Loucy (cell line): Measurements from ENCODE around the gene PLA2G4E.

ENCODE experiments used
- H2AFZ ChIP-seq: fragments of 200-600 bp; sonication (generic); 2 replicates; pipeline ENCODE4 v1.6.0; 2016; ENCODE audit warnings: antibody characterized with exemption, mild to moderate bottlenecking, low read length, moderate library complexity
- H3F3A ChIP-seq: fragments of 200-600 bp; 2 replicates; pipeline ENCODE4 v1.6.0; 2016; ENCODE audit warnings: antibody characterized with exemption, low read depth, mild to moderate bottlenecking
- H3K27me3 ChIP-seq: fragments of 200-600 bp; sonication (generic); 2 replicates; pipeline ENCODE4 v1.6.1; 2014; ENCODE audit warnings: low read length, mild to moderate bottlenecking; ENCODE audit not compliant: insufficient read depth, poor library complexity, severe bottlenecking
- H3K36me3 ChIP-seq: fragments of 200-600 bp; sonication (generic); 2 replicates; pipeline ENCODE4 v1.6.1; 2016; ENCODE audit warnings: low read length; ENCODE audit not compliant: insufficient read depth
- H3K4me1 ChIP-seq: fragments of 200-600 bp; sonication (generic); 2 replicates; pipeline ENCODE4 v1.5.1; 2014; ENCODE audit warnings: low read length, mild to moderate bottlenecking; ENCODE audit not compliant: insufficient read depth, poor library complexity, severe bottlenecking
- H3K4me2 ChIP-seq: fragments of 200-600 bp; sonication (generic); 2 replicates; pipeline ENCODE4 v1.6.0; 2014; ENCODE audit warnings: antibody characterized with exemption, low read length, low read depth, mild to moderate bottlenecking; ENCODE audit not compliant: poor library complexity, severe bottlenecking
- H3K4me3 ChIP-seq: fragments of 200-600 bp; sonication (generic); 2 replicates; pipeline ENCODE4 v1.5.1; 2014; ENCODE audit warnings: low read length, mild to moderate bottlenecking, mixed read lengths; ENCODE audit not compliant: poor library complexity, severe bottlenecking
- H3K79me2 ChIP-seq: fragments of 200-600 bp; sonication (generic); 2 replicates; pipeline ENCODE4 v1.6.1; 2014; ENCODE audit warnings: low read length; ENCODE audit not compliant: insufficient read depth
- H3K9ac ChIP-seq: fragments of 200-600 bp; sonication (generic); 2 replicates; pipeline ENCODE4 v1.6.0; 2014; ENCODE audit warnings: mild to moderate bottlenecking, low read depth, low read length, moderate library complexity; ENCODE audit not compliant: poor library complexity, severe bottlenecking
- H3K9me2 ChIP-seq: fragments of 200-600 bp; sonication (generic); replicated peaks from 2 replicates; pipeline ENCODE4 v1.6.1; 2016; ENCODE audit warnings: low read depth, low read length, mixed read lengths
- H3K9me3 ChIP-seq: fragments of 200-600 bp; sonication (generic); 2 replicates; pipeline ENCODE4 v1.6.1; 2014; ENCODE audit warnings: mild to moderate bottlenecking, antibody characterized with exemption, low read length, low read depth; ENCODE audit not compliant: insufficient read depth
- H4K20me1 ChIP-seq: fragments of 200-600 bp; sonication (generic); 2 replicates; pipeline ENCODE4 v1.6.0; 2014; ENCODE audit warnings: antibody characterized with exemption, low read length, mild to moderate bottlenecking; ENCODE audit not compliant: insufficient read depth, poor library complexity, severe bottlenecking
- EZH2phosphoT487 ChIP-seq: fragments of 200-600 bp; IDR thresholded peaks from 2 replicates; pipeline ENCODE4 v1.6.1; 2018; ENCODE audit warnings: antibody characterized with exemption, mild to moderate bottlenecking, moderate library complexity, borderline replicate concordance
- TF ChIP-seq, protein P1 (sequence below): fragments of 200-600 bp; sonication (generic); conservative IDR thresholded peaks from 2 replicates; pipeline ENCODE4 v1.5.1; 2014; ENCODE audit warnings: mild to moderate bottlenecking, antibody characterized with exemption, low read length

Gene PLA2G4E

DNA sequence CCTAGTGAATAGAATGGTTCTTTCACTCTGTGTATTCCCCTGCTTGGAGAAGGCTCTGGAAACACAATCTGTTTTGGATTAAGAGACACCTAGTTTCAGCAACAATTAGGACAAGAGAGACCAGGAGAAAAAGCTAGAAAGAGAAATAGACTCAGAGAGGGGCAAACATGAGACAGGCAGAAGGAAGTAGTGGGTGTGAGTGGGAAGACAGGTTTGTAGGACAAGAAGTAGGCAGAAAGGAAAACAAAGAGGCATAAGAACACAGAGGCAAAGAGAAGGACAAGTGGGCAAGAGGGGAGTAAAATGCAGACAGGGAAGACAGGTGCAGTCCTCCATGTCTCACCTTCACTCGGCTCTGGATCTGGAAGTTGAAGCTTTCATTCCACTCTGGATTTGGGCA is 13.5 kb downstream of the PLA2G4E start:
- Histone ChIP-seq H3K4me2 (no peak overlapping the region), H3K9ac (no peak overlapping the region), H3K36me3 (no peaks in the 10 kb centered on the region), H3F3A (no peaks in the 10 kb centered on the region), H3K27me3 (no peaks in the 10 kb centered on the region), H3K4me1 (no peaks in the 10 kb centered on the region), H4K20me1 (no peaks in the 10 kb centered on the region), H3K79me2 (no peaks in the 10 kb centered on the region), H2AFZ (no peak overlapping the region), H3K9me2 (no peaks in the 10 kb centered on the region), H3K4me3 (no peak overlapping the region), H3K9me3 (no peaks in the 10 kb centered on the region)
- TF ChIP-seq, protein P1, sequence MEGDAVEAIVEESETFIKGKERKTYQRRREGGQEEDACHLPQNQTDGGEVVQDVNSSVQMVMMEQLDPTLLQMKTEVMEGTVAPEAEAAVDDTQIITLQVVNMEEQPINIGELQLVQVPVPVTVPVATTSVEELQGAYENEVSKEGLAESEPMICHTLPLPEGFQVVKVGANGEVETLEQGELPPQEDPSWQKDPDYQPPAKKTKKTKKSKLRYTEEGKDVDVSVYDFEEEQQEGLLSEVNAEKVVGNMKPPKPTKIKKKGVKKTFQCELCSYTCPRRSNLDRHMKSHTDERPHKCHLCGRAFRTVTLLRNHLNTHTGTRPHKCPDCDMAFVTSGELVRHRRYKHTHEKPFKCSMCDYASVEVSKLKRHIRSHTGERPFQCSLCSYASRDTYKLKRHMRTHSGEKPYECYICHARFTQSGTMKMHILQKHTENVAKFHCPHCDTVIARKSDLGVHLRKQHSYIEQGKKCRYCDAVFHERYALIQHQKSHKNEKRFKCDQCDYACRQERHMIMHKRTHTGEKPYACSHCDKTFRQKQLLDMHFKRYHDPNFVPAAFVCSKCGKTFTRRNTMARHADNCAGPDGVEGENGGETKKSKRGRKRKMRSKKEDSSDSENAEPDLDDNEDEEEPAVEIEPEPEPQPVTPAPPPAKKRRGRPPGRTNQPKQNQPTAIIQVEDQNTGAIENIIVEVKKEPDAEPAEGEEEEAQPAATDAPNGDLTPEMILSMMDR: no peak
- TF ChIP-seq EZH2phosphoT487: no peak

DNA sequence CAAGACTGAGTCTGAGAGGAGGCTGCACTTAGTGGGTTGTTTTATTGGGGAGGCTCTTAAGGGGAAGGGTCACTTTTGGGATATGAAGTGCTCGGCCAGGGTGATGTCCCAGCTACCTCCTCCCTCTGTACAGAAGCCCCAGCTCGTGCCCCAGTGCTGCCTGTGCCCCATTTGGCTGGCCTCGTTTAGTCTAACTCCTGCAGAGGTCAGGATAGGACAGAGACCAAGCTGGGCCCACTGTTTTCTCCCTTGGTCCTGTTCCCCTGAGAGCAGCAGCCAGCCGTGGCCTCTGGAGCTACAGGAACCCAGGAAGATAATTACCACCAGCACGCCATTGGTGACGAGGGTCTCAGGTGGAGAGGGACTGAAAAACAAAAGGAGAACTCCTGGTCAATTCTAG is 18.5 kb downstream of the PLA2G4E start:
- no peaks in the 10 kb centered on the region for H3K9me2 ChIP-seq
- no peaks in the 10 kb centered on the region for H3K4me1 ChIP-seq
- H2AFZ ChIP-seq: no peak overlapping the region
- H3K4me3 ChIP-seq: no peak overlapping the region
- no peak overlapping the region for H3K4me2 ChIP-seq
- no peaks in the 10 kb centered on the region for H4K20me1 ChIP-seq
- H3F3A ChIP-seq: no peaks in the 10 kb centered on the region
- no peak overlapping the region for H3K9ac ChIP-seq
- no peaks in the 10 kb centered on the region for H3K36me3 ChIP-seq
- TF ChIP-seq, protein P1: no peak
- no peak for TF ChIP-seq EZH2phosphoT487
- H3K27me3 ChIP-seq: no peaks in the 10 kb centered on the region
- H3K79me2 ChIP-seq: no peaks in the 10 kb centered on the region
- H3K9me3 ChIP-seq: no peaks in the 10 kb centered on the region

DNA sequence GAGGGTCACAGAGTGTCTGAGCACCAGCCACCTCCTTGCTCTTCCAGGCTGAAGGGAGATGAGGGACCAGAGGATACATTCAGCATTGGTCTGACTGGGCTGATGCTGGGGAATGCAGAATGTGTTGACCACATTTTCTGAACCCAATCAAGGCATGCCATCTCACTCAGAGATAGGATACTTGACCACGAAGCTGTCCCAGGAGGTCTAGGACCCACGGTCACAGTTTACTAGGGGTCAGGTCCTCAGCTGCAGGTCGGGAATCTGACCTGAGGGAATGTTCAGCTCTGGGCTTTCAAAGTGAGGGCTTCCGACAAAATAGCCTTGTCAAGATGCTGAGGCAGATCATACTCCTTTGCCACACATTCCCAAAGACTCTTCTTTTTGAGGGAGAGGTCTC is 19.6 kb downstream of the PLA2G4E start:
- H3F3A ChIP-seq: no peaks in the 10 kb centered on the region
- no peaks in the 10 kb centered on the region for H3K9me3 ChIP-seq
- no peak overlapping the region for H3K4me2 ChIP-seq
- H3K27me3 ChIP-seq: no peaks in the 10 kb centered on the region
- H3K4me1 ChIP-seq: no peaks in the 10 kb centered on the region
- no peaks in the 10 kb centered on the region for H3K79me2 ChIP-seq
- H3K36me3 ChIP-seq: no peaks in the 10 kb centered on the region
- no peak overlapping the region for H2AFZ ChIP-seq
- no peaks in the 10 kb centered on the region for H3K9me2 ChIP-seq
- H4K20me1 ChIP-seq: no peaks in the 10 kb centered on the region
- TF ChIP-seq EZH2phosphoT487: no peak
- TF ChIP-seq, protein P1: no peak
- H3K4me3 ChIP-seq: no peak overlapping the region
- H3K9ac ChIP-seq: no peak overlapping the region
